8988T (cell line): ENCODE data around the gene EIF4EBP3.
"Not testable (repeated sequence)": the region's sequence is repeated elsewhere in the genome, so short reads cannot be mapped to it uniquely, and the experiment has no call there.

Source experiments
- DNase-seq: peaks from one replicate; pipeline ENCODE4 v3.0.0; 2011

EIF4EBP3 gene

DNA sequence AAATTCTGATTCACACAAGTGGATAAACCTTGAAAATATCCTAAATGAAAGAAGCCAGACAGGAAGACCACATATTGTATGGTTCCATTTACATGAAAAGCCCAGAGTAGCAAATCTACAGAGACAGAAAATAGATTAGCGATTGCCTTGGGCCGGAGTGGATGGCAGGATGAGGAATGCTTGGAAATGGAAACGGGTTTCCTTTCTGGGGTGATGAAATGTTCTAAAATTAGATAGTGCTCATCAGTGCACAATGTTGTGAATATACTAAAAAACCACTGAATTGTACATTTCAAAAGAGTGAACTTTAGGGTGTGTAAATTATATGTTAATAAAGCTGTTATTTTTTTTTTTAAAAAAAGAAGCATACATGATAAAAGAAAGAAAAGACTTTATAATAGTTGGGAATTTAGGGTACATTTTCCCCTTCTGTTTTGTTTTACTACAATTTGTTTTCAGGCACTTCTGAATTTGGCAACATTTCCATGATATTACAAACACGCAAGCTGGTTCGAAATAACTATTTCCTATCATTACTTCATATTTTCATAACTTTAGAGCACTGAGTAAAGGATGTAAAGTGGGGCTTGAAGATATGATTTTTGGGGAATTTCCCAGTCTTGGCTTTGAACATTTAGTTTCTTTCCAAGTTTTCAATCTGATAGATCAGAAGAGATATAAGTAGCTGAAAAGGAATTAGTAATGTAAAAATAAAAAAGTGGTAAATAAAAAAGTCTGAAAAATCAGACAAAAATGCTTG, 41.0 kb downstream of the EIF4EBP3 start:
- no peak for DNase-seq

DNA sequence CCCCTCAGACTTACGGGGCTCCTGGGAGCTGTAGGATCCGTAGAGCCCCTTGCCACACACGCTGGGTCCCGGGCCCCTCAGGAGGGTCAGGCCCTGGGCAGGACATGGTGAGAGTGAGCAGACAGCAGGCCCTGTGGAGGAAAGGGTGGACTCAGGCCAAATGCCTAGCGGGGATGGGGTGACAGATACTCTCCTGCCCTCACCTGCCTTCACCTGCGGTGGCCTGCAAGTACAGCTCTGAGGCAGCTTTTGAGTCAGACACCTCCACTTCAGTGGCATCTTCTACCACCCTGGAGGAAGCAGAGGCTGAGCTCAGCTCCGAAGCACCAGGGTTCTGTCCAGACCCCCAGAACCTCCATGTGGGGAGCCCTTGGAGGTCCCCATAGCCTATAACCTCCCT, 43.4 kb downstream of the EIF4EBP3 start:
- no peak for DNase-seq

DNA sequence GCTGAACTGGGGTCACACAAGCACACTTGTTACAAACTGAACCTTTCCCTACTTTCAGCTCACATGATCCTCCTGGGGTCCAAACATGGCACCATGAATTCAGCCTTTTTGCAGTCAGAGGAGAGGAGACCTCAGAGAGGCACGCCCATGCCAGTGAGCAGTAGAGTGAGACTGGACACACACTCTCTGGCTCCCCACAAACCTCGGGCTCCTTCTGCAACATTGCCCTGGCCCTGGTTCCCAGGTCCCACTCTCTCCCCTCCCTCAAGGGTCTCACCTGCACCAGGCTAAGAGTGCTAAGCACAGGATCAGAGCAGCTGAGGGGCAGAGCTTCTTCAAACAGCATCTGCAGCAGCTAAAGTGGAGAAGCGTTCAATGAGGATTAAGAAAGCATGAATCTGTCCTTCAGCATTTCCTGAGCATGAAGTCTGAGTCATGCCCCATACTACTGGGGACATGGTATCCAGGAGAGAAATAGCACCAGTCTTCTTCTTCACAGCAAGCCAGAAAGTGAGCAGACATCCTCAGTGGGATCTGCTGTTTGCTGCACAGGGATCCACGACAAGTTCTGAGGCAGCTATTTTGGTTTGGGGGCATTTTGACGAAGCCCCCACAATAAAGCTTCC, 44.4 kb downstream of the EIF4EBP3 start:
- no peak for DNase-seq

DNA sequence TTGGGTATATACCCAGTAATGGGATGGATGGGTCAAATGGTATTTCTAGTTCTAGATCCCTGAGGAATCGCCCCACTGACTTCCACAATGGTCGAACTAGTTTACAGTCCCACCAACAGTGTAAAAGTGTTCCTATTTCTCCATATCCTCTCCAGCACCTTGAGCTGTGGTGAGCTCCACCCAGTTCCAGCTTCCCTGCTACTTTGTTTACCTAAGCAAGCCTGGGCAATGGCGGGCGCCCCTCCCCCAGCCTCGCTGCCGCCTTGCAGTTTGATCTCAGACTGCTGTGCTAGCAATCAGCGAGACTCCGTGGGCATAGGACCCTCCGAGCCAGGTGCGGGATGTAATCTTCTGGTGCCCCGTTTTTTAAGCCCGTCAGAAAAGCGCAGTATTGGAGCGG, 45.6 kb downstream of the EIF4EBP3 start:
- DNase-seq, result not testable (repeated sequence)

DNA sequence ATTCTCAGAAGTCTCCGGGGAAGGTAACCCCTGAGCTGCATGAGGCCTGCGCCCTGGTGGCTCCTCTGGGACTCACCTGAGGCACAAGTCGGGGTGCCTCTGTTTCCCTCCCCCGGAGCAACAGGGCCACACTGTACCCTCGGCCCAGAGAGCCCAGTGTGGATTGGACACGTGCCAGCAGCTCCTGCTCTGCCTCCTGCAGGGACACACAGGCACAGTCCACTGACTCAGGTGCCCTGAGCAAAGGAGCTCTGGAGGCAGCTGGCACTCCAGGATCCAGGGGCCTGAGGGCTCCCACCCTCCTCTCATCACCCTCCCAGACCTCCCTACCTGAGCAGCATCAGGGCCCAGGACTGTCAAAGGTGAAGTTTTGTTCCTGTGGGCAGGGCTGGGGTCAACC, 46.7 kb downstream of the EIF4EBP3 start:
- DNase-seq, result no peak

DNA sequence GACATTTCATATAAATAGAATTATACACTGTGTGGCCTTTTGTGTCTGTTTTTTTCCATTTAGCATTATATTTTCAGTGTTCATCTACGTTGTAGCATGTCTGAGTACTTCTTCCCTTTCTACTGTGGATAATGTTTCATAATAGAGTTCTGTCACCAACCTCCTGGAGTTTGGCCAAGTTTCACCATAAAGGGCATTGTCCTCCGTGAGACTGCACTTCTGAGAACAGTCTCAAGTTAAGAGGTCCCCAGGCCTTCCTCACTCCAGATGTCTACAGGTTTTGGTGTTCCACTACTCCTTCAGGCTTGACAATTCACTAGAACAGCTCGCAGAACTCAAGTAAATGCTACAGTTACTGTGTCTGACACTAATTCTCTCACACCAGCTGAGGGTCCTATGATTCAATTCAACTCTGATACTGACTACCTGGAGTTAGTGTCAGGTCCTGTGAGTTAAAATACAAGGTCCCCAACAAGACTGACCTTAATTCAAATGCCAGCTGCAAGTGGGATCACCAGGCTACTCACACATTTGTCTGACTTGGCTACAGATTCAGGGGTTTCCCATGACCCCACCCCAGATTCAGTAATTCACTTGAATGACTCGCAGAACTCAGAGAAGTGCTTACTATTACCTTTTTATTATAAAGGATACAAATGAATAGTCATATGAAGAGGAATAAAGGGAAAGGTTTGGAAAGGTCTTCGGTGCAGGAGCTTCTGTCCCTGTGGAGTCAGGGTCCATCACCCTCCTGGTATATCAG, 48.3 kb downstream of the EIF4EBP3 start:
- no peak for DNase-seq

DNA sequence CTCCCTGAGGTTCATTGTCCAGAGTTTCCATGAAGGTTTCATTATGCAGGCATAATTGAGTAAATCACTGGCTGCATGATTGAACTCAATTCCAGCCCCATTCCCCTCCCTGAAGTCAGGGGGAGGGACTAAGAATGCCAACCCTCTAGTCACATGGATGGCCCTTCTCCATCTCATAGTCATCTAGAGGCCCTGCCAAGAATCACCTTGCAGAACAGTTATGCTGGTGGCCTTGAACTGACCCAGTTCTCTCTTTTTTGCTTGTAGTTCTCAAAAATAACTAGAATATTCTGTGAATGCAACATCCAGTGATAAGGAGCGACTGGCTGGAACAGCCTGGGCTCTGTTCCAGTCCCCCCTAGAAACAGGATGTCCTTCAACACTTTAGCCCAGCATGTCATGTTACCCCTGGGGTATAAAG, 48.9 kb downstream of the EIF4EBP3 start:
- no peak for DNase-seq

DNA sequence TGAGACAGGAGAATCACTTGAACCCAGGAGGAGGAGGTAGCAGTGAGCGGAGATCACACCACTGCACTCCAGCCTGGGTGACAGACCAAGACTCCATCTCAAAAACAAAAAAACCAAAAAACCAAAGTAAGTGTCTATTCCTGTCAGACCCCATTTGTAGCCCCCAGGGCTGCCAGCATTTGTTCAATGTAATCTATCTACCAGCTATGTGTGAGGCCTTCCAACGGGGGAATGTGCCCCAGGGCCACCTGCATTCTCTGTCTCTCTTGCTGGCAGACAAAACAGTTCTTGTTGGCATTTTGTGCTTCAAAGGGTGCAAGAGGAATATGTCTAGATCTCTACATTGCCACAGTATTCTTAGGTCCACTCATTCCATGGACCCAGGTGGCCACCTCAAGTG, 51.4 kb downstream of the EIF4EBP3 start:
- DNase-seq, result no peak
